ENCODE data around the gene NHLRC4.

GRCh38 chr16:553601-554296 lies 13.1 kb upstream of the NHLRC4 start:
- TF ChIP-seq CTCF (IDR thresholded peaks at IDR 0.05) (no peak), POLR2A (IDR thresholded peaks at IDR 0.05) (no peak)
